Gastrocnemius medialis (tissue), 4 donors: ENCODE results near the gene PIGL.

ENCODE experiments used
- POLR2A ChIP-seq, 2 donors: fragments of 450-650 bp; IDR thresholded peaks; one replicate each; pipeline ENCODE4 v1.6.1; 2017; ENCODE audit warnings: antibody characterized with exemption in 2 of 2, mild to moderate bottlenecking in 2 of 2, moderate library complexity in 2 of 2
- TF ChIP-seq, protein P1 (sequence below), 5 experiments: fragments of 450-650 bp in 3 of 5; fragments of 200-600 bp in 2 of 5; sonication (generic) in 2 of 5; IDR thresholded peaks in 4 of 5; conservative IDR thresholded peaks in 1 of 5; 1 replicate in 4 of 5; 2 replicates in 1 of 5; pipeline ENCODE4 v1.5.1; 2016 to 2019; ENCODE audit warnings: antibody characterized with exemption in 5 of 5, mild to moderate bottlenecking in 3 of 5, moderate library complexity in 3 of 5

GRCh38 chr17:16298140-16298662 lies 81.2 kb downstream of the PIGL start:
- TF ChIP-seq, protein P1, sequence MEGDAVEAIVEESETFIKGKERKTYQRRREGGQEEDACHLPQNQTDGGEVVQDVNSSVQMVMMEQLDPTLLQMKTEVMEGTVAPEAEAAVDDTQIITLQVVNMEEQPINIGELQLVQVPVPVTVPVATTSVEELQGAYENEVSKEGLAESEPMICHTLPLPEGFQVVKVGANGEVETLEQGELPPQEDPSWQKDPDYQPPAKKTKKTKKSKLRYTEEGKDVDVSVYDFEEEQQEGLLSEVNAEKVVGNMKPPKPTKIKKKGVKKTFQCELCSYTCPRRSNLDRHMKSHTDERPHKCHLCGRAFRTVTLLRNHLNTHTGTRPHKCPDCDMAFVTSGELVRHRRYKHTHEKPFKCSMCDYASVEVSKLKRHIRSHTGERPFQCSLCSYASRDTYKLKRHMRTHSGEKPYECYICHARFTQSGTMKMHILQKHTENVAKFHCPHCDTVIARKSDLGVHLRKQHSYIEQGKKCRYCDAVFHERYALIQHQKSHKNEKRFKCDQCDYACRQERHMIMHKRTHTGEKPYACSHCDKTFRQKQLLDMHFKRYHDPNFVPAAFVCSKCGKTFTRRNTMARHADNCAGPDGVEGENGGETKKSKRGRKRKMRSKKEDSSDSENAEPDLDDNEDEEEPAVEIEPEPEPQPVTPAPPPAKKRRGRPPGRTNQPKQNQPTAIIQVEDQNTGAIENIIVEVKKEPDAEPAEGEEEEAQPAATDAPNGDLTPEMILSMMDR (IDR thresholded peaks at IDR 0.05 in 4 of 5, conservative IDR thresholded peaks at IDR 0.05 in 1 of 5): no peak
- TF ChIP-seq POLR2A (IDR thresholded peaks at IDR 0.05): no peak
